IgD-negative memory B cell (primary cell): Measurements from ENCODE around the gene DENND6B. TPM values are rescaled to one million over a fixed set of nuclear protein-coding genes. Genes with fewer than 3 reads are reported as not detected.

Experiments used
- H3K27ac Mint-ChIP-seq, 3 donors: one replicate each; pipeline ENCODE4 v1.8.0; 2020 to 2022; ENCODE audit warnings: mild to moderate bottlenecking in 3 of 3, mixed read lengths in 3 of 3, moderate library complexity in 1 of 3
- H3K27me3 Mint-ChIP-seq: one replicate; pipeline ENCODE4 v1.8.0; 2021; ENCODE audit warnings: mixed read lengths
- H3K36me3 Mint-ChIP-seq: one replicate; pipeline ENCODE4 v1.8.0; 2020; ENCODE audit warnings: mild to moderate bottlenecking, mixed read lengths
- H3K4me1 Mint-ChIP-seq, 3 donors: one replicate each; pipeline ENCODE4 v1.8.0; 2020 to 2022; ENCODE audit warnings: mixed read lengths in 3 of 3, mild to moderate bottlenecking in 1 of 3
- H3K4me3 Mint-ChIP-seq, 4 donors: one replicate each; pipeline ENCODE4 v1.8.0; 2020 to 2022; ENCODE audit warnings: mild to moderate bottlenecking in 4 of 4, mixed read lengths in 4 of 4, moderate library complexity in 3 of 4
- H3K9me3 Mint-ChIP-seq, 3 donors: one replicate each; pipeline ENCODE4 v1.8.0; 2020 to 2021; ENCODE audit warnings: mixed read lengths in 3 of 3, mild to moderate bottlenecking in 1 of 3
- polyA plus RNA-seq: library from polyadenylated mRNA; unstranded; fragments of 300-500 nt; fragmentation: Illumina TruSeq; gene quantifications from one replicate; pipeline ENCODE4 v1.2.3, GENCODE V29; 2021

The DENND6B gene
- polyA plus RNA-seq, 1 donor from 2014 or later = 1.2 TPM

DNA sequence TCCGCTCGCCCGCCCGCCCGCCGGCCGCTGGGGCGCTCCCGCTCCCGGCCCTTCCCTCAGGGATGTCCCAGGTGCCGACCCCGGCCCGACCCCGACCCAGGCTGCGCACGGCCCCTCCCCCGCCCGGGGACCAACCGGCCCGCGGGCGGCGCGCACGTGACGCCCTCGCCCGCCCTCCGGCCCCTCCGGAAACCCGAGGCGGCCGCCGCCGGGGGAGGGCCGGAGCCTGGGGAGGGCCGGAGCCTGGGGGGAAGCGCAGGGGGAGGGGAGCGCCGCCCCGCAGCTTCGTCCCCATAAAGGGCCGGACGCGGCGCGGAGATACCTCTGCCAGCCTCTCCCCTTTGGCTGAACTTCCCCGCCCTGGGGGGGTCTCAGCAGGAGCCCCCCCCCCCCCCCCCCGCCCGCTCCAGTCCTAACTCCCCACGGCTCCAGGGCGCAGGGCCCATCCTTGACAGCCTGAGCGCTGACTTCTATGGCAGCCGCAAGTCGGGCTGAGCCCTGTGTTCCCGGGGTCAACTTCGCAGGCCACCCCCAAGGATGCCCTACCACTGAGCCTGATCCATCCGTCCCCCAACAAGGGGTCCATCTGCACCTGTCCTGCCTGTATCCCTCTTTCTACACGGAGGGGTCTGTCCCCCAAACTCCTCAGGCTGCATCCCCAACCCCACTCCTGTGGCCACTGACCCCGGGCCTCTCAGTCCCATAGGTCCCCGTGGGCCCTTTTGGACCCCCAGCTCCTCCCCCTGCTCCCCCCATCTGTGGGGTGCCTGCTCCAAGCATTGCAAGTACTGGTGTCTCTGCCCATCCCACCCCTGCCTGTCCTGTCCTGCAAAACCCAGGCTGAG is 65.0 kb downstream of the DENND6B start, which contains the start of gene MAPK12:
Gene MAPK12 (minus strand): TSS at position 69 of the 845 bp plus-strand sequence. CDS start 174 bp downstream, outside the sequence.
- Mint-ChIP-seq H3K4me3 (peak within 1 kb of the TSS; percentile 26 to 91 (median 61)), H3K4me1 (peaks cover 0 to 6% (median 0%) of the 10 kb centered on the region in 3 donors), H3K36me3 (no peaks in the 10 kb centered on the region), H3K27ac (no peak within 1 kb of the TSS), H3K27me3 (peaks cover 9% of the 10 kb centered on the region), H3K9me3 (no peaks in the 10 kb centered on the region)

DNA sequence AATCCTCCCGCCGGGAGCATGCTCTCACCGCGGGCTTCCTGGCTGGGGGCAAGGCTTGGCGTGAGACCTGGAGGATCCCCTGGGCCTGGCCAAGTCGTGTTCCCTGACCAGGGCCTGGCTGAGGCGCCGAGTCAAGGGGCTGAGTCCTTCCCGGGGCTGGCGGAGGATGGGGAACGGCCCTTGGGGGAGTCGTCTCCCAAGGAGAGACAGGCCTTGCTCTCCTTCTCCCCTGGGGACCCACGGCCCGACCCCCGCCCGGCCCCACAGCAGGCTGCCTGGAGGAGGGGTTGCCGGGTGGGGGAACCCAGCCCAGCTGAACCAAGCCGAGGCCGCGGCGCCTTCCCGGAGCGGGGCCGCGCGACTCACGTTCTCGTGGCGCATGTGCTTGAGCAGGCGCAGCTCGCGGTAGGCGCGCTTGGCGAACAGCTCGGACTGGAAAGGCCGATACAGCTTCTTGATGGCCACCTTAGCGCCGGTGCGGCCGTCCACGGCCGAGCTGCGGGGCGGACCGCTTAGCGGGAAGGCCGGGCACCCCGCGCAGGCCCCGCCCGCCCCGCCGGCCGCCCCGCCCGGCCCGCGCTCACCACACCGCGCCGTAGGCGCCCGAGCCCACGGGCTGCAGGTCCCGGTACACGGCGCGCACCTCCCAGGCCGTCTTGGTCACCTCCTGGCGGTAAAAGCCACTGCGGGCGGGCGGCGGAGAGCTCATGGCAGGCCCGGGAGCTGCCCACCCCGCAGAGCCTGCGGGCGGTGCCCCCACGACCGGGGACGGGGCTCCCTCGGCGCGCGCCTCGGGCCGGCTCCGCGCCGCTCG is 65.8 kb downstream of the DENND6B start:
- peak overlapping the region in 2 of 4 donors; percentile 12 to 57 for H3K4me3 Mint-ChIP-seq
- peaks cover 9% of the 10 kb centered on the region for H3K27me3 Mint-ChIP-seq

DNA sequence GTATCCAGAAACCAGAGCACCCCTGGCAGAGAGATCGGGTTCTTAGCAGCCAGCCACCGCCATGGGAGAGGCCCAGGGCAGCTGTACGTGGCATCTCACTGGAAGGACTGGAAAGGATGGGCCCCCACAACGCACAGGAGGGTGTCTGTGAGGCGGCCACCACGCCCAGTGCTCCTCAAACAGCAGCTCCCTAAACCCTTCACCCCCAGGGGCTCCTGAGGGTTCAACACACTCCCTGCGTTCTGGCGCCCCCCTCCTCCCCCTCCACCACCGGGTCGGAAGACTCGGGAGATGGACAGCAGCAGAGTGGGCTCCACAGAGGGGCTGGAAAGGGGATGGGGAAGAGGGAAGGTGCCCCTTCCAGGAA is 66.4 kb downstream of the DENND6B start:
- peak overlapping the region in 1 of 4 donors; percentile 57 for H3K4me3 Mint-ChIP-seq
- H3K9me3 Mint-ChIP-seq = no peaks in the 10 kb centered on the region
- peaks cover 0 to 6% (median 0%) of the 10 kb centered on the region in 3 donors for H3K4me1 Mint-ChIP-seq
- H3K27me3 Mint-ChIP-seq = peaks cover 9% of the 10 kb centered on the region
- no peak overlapping the region for H3K27ac Mint-ChIP-seq
- H3K36me3 Mint-ChIP-seq = no peaks in the 10 kb centered on the region

More for the DNA sequence above, 65.8 kb downstream of the DENND6B start:
- Mint-ChIP-seq H3K27ac (no peak overlapping the region), H3K4me1 (peaks cover 0 to 6% (median 0%) of the 10 kb centered on the region in 3 donors), H3K9me3 (no peaks in the 10 kb centered on the region), H3K36me3 (no peaks in the 10 kb centered on the region)

DNA sequence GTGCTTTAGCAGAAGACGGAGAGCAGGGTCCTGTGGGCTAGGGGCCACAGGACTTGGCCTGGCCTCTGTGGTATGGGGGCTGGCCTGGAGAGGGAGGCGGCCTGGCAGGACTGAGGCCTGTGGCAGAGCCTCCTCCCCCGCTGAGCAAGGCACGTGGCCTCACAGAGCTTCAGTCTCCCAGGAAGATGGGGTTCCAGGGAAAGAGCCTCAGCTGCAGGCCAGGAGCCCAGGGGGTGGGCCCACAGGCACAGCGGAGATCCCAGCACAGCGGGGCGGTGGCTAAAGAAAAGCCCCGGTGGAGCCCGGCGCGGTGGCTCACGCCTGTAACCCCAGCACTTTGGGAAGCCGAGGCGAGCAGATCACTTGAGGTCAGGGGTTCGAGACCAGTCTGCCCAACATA is 67.5 kb downstream of the DENND6B start:
- Mint-ChIP-seq H3K27ac (no peak overlapping the region), H3K4me3 (peak overlapping the region in 2 of 4 donors; percentile 6 to 43), H3K4me1 (peaks cover 0 to 6% (median 0%) of the 10 kb centered on the region in 3 donors), H3K36me3 (no peaks in the 10 kb centered on the region), H3K9me3 (no peaks in the 10 kb centered on the region), H3K27me3 (peaks cover 9% of the 10 kb centered on the region)

Other genes starting within 250 kb of the DENND6B start
- gene MLC1, start 241.6 kb downstream of the DENND6B start, polyA plus RNA-seq = 0.08 TPM
- not detected for gene MOV10L1, start 237.0 kb downstream of the DENND6B start, polyA plus RNA-seq
- gene PANX2, start 156.3 kb downstream of the DENND6B start, polyA plus RNA-seq = not detected
- 28.0 TPM for gene TRABD, start 141.1 kb downstream of the DENND6B start, polyA plus RNA-seq
- gene SELENOO, start 126.0 kb downstream of the DENND6B start, polyA plus RNA-seq = 2.3 TPM
- 17.0 TPM for gene TUBGCP6, start 82.0 kb downstream of the DENND6B start, polyA plus RNA-seq
- gene HDAC10, start 75.7 kb downstream of the DENND6B start, polyA plus RNA-seq = 8.6 TPM
- 0.94 TPM for gene MAPK12, start 65.3 kb downstream of the DENND6B start, polyA plus RNA-seq
- 0.59 TPM for gene MAPK11, start 56.6 kb downstream of the DENND6B start, polyA plus RNA-seq
- 2.7 TPM for gene PLXNB2, start 19.4 kb downstream of the DENND6B start, polyA plus RNA-seq
- 27.0 TPM for gene PPP6R2, start 16.3 kb upstream of the DENND6B start, polyA plus RNA-seq
- gene SBF1, start 148.0 kb upstream of the DENND6B start, polyA plus RNA-seq = 17.5 TPM
- 1.5 TPM for gene ADM2, start 154.5 kb upstream of the DENND6B start, polyA plus RNA-seq
- not detected for gene MIOX, start 159.8 kb upstream of the DENND6B start, polyA plus RNA-seq
- gene LMF2, start 180.7 kb upstream of the DENND6B start, polyA plus RNA-seq = 26.4 TPM
- gene NCAPH2, start 181.2 kb upstream of the DENND6B start, polyA plus RNA-seq = 39.4 TPM
- gene SCO2, start 198.6 kb upstream of the DENND6B start, polyA plus RNA-seq = 11.8 TPM
- 56.8 TPM for gene TYMP, start 203.0 kb upstream of the DENND6B start, polyA plus RNA-seq
- gene KLHDC7B, start 218.9 kb upstream of the DENND6B start, polyA plus RNA-seq = 4.7 TPM
- gene SYCE3, start 235.9 kb upstream of the DENND6B start, polyA plus RNA-seq = not detected